ENCODE measurements around the gene NT5M.
"Not testable (repeated sequence)": the region's sequence is repeated elsewhere in the genome, so short reads cannot be mapped to it uniquely, and the experiment has no call there.

The NT5M gene

DNA sequence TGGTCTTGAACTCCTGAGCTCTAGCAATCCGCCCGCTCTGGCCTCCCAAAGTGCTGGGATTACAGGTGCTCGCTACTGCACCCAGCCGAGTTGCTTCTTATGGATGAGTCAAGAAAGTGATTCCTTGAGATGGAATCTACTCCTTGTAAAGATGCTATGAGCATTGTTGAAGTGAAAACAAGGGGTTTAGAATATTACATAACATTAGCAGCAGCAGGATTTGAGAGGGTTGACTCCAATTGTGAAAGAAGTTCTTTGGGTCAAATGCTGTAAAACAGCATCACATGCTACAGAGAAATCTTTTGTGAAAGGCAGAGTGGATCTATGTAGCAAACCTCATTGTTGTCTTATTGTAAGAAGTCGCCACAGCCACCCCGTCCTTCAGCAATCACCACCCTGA, 72.7 kb downstream of the NT5M start:
- FAIRE-seq, result no peak
- no peak for DNase-seq (ENCODE audit: low spot score)

DNA sequence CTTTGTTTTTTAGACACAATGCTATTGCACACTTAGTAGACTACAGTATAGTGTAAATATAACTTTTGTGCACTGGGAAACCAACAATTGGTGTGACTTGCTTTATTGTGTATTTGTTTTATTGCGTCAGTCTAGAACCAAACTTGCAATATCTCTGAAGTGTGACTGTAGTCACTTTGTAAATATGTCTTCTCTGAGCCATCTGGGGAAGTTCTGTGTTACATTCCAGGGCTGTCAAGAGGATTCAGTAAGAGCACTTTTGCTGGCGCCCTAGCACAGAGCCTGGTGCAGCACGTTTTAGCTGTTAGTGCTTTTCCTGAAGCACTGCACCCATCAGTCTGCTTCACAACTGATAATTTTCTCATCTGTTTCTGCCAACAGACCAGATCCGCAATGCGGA, 73.2 kb downstream of the NT5M start:
- DNase-seq (ENCODE audit: low spot score) (no peak), FAIRE-seq (no peak)

DNA sequence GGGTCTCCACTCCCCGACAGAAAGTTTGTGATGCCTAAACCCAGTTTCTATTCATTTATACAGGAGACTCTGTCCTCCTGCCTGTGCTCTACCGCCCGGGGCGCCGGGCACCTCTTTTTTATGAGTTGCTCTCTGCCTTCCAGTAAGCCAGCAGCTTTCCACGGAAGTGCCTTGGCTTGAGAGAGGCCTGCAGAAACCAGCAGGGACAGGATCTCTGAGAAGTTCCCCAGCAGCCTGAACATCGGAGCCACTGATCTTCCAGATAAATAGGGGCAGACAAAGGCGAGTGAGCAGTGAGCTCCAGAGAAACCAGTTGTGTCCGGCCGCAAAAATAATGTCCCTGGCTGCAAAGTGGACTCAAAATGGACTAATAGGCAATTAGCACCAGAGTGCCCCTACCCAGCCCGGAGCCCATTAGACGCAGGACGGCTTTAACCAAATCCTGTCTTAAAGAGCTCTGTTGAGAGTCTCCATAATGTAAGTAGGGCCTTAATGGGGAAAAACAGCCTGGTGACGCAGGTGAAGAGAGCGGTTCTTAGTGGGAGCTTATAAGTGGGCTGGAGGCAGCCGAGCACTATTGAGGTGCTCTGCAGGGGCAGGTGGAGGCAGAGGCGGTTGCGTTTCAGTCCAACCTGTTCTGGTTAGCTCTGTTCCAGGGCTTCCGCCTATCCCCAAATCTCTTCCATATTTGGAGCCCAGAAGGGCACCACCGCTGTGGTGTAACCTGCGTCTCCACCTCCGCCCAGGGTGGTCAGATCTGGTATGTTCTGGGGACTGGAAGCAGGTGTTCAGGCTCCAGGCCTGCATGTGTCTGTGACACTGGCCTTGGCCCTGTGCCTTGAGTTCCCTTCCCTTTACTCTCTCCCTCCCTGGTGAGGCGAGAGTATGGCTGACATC, 74.1 kb downstream of the NT5M start:
- no peak for DNase-seq (ENCODE audit: low spot score)
- no peak for FAIRE-seq

- FAIRE-seq (no peak), DNase-seq (ENCODE audit: low spot score) (no peak)
Measured at GRCh38 chr17:17379197-17379991, 76.2 kb downstream of the NT5M start.

- FAIRE-seq (no peak), DNase-seq (ENCODE audit: low spot score) (no peak)
Measured at GRCh38 chr17:17380145-17380925, 77.2 kb downstream of the NT5M start.

DNA sequence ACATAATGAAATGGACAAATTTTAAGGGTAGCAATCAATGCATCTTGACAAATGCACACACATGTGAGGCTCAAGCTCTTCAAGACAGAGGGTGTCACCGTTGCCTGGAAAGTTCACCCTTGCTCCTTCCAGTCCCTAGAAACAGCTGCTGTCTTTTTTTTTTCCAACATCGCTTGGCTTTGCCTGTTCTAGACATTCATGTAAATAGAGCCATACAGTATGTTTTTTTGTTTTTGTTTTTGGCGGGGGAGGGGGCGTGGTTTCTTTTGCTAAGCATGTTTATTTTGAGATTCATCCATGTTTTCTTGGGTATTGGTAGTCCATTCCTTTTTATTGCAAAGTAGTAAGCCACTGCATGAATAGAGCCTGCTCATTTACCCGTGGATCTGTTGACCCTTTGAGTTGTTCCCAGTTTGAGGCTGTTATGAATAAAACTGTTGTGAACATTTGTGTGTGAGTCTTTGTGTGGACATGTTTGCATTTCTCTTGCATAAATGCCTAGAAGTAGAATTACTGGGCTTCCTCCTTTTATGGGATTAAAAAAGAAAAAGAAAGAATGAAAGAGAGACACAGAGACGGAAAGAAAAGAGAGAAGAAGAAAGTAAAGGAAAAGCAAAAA, 78.4 kb downstream of the NT5M start:
- FAIRE-seq, result no peak
- no peak for DNase-seq (ENCODE audit: low spot score)

DNA sequence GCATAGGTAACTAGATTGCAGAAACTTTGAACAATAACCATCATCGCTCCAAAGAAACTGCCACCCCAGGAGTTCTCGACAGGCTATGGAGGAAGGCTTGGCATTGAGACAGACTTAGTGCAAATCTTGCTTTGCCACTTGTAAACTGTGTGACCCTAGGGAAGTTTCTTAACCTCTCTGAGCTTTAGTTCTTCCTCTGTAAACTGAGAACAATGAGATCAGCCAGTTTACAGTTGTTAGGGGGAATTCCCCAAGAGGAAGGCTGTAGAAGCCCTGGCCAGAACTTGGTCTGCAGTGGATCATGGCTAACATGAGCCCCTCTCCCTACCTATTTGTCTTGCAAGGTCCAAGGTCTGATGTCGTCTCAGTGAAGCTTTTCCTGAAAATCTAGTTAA, 78.9 kb downstream of the NT5M start:
- no peak for FAIRE-seq
- DNase-seq (ENCODE audit: low spot score), result no peak

- FAIRE-seq, result no peak
- no peak for DNase-seq (ENCODE audit: low spot score)
Measured at GRCh38 chr17:17382971-17383370, 79.8 kb downstream of the NT5M start.

DNA sequence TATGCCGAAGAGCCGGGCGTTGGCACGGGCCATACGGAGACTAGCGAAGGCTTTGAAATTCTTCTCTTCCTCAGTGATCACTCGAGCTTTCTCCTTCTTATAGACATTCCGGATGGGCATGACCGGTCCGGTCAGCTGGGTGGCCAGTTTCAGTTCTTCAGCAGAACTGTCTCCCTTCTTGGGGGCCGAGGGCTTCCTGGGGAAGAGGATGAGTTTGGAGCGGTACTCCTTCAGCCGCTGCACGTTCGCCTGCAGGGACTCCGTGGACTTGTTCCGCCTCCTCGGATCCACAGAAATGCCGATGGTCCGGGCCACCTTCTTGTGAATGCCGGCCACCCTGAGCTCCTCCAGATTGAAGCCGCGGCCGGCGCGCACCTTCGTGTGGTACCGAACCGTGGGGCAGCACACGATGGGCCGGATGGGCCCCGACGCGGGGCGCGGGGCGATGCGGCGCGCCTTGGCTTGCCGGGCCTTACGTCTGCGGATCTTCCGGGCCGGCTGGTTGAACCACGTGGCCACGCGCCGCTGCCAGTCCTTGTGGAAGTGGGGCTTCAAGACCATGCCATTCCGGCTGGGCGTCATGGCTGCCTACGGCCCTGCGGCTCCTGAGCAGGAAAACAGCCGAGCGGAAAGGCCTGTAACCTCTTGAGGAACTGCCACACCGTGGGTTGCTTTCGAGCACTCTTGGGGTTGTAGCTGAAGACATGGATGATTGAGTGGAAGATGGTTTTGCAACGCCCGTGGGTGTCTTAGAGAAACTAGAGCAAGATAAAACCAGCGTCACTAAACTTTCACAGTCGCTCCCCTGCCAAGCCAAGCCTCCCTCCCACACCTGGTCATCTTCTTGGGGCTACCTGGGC, 80.5 kb downstream of the NT5M start:
- DNase-seq (ENCODE audit: low spot score); FAIRE-seq: not testable (repeated sequence)

- DNase-seq (ENCODE audit: low spot score), result no peak
- no peak for FAIRE-seq
Measured at GRCh38 chr17:17384291-17384615, 81.1 kb downstream of the NT5M start.

GRCh38 chr17:17384961-17385360, 81.8 kb downstream of the NT5M start:
- DNase-seq (ENCODE audit: low spot score) (no peak), FAIRE-seq (no peak)

- no peak for FAIRE-seq
- no peak for DNase-seq (ENCODE audit: low spot score)
Measured at GRCh38 chr17:17385491-17385890, 82.3 kb downstream of the NT5M start.

- no peak for FAIRE-seq
- DNase-seq (ENCODE audit: low spot score), result no peak
Measured at GRCh38 chr17:17386094-17386800, 83.1 kb downstream of the NT5M start.

DNA sequence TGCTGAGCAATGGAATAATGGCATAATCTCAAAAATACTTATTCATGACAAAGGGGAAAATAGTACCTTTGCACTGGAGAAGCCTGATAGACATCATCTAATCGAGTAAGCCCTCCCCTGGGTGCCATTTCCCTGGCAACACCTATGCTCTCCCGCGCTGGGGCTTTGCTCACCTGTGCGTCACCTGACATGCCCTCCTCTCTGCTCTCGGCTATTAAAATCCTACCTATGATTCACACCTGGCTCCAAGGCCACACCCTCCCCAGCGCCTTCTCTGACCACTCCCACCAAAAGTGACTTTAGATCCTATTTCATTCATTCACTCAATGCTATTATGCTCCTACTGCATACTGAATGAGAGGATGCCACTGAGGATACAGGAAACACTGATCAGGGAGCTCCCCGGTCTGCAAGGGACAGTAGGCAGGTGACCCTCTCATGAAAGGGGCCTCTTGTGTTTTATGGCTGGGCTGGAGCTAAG, 83.9 kb downstream of the NT5M start:
- DNase-seq (ENCODE audit: low spot score) (no peak), FAIRE-seq (no peak)

DNA sequence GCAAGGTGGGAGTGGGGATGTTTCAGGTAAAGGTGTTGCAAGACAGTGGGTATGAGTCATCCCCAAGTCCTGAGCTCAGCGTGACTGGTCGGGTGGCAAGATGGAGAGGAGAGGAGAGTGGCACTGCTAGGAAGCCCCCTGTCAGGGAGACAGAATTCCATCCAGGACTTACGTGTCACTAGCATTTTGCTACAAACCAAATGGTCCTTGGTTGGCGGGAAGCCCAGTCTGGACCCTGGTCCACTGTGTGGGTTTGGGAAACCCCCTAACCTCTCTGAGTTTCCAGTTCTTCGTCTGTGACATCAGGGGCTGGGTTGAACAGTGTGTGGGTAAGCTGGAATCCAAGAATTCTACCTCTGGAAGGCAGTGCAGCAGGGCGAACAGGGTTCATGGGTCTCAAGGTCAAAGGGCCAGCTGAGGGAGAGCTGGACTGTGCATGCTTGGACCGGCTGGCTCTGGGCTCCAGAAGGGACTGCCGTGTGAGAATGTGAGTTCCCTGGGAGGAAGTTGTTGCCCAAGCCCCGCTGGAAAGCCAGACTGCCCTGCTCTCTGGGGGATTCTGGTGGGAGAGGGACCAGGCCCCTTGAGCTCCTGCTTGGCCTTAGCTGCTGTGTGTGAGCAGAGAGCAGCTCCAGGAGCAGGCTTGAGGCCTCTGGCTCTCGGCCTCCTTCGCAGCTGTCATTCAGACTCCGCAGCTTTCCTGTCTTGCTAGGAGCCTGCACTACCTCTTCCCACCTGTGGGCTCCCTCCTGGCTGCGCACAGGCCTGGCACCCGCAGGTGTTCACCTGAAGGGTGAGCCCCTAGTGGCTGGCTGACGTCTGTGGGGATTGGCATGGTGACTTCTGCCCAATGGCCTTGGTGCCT, 84.6 kb downstream of the NT5M start:
- FAIRE-seq (no peak), DNase-seq (ENCODE audit: low spot score) (no peak)

- no peak for FAIRE-seq
- DNase-seq (ENCODE audit: low spot score), result no peak
Measured at GRCh38 chr17:17388657-17389496, 85.7 kb downstream of the NT5M start.

- no peak for FAIRE-seq
- no peak for DNase-seq (ENCODE audit: low spot score)
Measured at GRCh38 chr17:17391668-17392370, 88.6 kb downstream of the NT5M start.
